ENCODE results near the gene PRKAR1B.
"Not testable (repeated sequence)": the region's sequence is repeated elsewhere in the genome, so short reads cannot be mapped to it uniquely, and the experiment has no call there.

The PRKAR1B gene

DNA sequence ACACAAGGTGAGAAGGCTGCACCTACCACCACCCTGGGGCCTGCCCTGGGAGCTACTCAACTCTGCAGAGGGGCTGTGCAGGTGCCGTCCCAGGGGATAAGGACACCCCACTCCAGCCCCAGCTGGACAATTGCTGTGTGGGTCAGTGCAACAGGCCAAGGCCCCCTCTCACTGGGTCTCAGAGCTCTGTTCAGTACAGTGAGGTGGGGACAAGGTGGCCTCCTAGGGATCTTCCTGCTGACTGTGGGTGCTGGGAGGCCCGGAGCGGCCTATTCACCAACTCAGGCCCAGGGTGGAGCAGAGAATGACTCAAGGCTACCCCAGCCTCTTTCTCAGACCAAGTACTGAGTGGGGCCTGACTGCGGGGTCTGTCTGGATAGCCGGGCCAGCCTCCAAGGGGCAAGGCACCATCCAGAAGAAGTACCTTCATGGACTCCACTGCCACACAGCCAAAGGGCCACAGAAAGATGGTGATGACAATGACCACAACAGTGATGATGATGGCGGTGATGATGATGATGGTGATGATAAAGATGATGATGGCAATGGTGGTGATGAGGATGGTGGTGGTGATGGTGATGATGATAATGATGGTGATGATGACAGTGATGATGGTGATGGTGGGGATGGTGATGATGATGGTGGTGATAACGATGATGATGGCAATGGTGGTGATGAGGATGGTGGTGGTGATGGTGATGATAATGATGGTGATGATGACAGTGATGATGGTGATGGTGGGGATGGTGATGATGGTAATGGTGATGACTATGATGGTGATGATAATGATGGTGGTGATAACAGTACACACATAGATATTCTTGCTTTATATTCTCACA lies 60.4 kb downstream of the PRKAR1B start:
- no peak for DNase-seq

DNA sequence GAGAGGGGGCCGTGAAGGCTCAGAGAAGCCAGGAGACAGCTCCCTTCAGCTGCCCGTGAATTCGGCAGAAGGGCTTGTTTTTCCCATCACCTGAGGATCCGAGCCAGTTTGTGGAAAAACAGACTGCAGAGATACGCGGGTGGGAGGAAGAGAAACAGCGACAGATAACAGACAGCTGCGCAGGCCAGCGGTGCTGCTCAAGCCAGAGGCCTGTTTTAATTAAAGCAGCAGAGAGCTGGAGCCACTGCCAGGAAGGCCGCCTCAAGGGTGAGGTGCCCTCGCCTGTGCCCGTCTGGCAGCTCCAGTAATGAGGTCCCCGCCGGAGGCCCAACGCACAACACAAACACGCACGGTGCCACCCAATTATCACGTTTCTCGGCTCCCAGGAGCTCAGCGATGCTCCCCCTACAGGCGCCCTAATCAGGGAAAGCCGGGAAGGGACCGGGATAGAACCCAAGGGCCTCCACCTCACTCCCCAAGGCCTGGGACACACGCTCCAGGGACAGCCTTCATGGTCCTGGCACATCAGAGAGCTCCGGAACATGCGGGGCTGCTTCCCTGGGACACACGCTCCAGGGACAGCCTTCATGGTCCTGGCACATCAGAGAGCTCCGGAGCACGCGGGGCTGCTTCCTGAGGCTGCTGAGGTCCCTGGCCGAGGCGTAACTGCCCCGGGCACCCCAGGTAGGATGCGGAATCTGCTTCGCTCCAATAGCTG lies 61.2 kb downstream of the PRKAR1B start:
- no peak for DNase-seq

DNA sequence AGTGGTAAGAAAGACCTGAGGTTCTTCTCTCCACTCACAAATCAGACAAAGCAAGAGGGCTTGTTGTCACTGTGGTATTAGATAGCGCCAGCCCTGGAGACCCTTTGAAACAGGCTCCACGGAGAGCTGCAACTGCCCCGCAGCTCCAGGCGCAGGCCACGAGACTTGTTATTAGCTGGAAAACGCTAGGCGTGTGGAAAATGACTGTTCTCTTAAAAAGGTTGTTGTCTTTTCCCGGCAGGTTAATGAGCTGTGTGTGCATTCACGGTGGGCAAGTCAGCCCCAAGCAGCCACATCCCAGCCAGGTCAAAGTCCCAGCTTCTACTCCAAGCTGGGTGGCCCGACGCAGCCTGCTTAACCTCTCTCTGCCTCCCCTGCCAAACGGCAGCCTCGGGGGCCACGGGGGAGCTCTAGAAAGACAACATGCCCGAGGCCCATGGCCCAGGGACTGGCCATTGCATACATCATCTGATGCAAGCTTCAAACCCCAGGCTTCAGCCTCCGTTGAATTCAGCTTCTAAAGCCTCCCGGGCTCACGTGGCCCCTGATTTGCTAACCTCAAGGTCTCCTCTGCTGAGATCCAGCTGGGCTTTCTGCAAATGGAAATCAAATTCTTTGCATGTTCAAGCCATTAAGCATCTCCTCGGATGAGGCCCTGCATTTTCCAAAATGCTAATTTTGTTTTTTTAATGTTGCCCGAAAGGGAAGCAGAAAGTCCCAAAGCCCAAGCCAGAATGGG lies 61.9 kb downstream of the PRKAR1B start:
- DNase-seq = no peak

DNA sequence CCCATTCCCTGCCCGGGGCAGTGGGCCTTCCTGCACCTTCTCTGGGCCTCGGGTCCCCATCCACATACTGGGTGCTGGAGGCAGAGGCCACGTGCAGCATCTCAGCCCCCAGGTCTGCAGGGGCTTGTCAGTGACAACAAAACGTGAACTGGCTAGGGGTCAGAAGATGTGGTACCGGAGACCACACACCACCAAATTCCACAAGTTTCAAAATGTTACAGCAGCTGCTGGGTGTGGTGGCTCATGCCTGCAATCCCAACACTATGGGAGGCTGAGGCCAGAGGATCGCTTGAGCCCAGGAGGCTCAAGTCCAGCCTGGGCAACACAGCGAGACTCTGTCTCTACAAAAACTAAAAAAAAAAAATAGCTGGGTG lies 62.7 kb downstream of the PRKAR1B start:
- DNase-seq = no peak

DNA sequence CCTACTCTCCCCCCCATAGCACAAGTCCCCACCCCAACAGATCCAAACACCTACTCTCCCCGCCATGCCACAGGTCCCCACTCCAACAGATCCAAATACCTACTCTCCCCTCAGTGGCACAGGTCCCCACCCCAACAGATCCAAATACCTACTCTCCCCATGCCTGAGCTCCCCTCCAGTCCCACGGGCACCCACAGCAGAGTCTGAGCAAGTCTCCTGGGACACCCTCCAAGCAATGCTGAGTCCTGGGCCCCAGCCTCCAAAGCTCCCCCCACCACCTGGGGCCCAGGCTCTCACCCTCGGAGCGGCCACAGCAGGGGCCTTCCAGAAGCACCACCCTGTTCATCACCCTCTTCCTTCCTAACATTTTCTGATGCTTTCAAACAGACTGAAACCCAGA lies 64.5 kb downstream of the PRKAR1B start:
- no peak for DNase-seq

DNA sequence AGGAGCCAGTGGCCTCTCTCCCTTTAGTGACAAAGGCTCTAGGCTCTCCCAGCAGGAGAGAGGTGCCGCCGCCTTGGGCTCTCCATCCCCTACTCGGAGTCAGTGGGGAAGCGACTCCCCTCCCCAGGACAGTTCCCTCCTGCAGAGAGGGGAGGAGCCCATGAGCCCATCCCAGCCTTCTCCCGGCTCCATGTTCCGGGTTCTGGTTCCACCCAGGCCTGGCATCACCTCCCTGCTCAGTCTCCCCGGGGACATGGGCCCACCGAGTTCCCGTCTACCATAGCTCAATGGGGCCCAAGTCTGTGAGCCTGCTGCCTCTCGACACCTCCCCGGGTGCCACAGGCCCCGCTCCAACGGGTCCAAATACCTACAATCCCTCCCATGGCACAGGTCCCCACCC lies 67.1 kb downstream of the PRKAR1B start:
- DNase-seq = no peak

DNA sequence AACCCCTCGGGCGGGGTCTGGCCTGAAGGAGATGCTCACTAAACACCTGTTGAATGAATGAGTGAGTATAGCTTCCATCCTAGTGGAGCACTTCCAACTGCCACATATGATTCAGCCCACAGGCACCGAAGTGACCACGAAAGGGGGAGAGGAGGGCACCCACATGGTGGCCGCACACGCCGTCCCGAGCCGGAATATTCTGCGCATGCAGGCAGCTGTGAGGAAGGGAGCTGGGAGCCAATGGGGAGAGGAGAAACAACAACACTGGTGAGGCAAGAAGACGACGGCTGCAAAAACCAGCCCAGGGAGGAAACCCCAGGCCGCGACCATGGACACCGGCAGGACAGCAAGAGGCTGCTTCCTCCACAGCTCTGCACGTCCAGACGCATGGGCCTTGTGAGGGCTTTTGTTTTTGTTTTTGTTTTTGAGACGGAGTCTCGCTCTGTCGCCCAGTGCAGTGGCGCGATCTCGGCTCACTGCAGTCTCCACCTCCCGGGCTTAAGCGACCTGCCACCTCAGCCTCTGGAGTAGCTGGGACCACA lies 67.7 kb downstream of the PRKAR1B start:
- DNase-seq = no peak

DNA sequence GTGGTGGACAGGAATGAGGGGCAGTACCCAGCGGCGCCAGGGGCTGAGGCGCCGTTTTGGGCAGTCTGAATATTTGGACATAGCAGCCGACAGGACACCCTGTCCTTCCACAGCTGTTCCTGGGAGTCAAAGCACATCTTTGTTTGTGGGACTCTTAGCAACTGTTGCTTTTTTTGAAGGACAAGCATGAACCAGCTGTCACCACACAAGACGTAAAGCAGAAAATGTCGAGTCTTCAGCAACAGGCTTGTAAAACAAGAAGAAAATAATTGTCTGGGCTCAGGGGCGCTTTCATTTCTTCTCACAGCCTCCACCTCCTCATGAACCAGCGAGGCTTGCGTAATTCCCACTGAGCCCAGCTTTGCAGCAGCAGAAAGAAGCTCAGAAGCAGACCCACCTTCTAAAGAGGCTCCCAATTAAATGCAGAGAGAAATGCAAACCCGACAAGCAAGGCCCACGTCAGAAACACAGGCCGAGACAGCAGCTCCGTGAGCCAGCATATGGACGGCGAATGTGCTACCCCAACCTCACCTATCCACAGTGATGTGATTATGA lies 69.4 kb downstream of the PRKAR1B start:
- no peak for DNase-seq

DNA sequence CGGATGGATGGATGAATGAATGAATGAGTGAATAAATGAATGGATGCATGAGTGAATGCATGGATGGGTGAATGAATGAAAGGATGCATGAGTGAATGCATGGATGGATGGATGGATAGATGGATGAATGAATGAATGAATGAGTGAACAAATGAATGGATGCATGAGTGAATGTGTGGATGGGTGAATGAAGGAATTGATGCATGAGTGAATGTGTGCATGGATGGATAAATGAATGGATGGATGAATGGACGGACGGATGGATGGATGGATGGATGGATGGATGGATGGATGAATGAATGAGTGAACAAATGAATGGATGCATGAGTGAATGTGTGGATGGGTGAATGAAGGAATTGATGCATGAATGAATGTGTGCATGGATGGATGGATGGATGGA lies 70.1 kb downstream of the PRKAR1B start:
- not testable (repeated sequence) for DNase-seq

DNA sequence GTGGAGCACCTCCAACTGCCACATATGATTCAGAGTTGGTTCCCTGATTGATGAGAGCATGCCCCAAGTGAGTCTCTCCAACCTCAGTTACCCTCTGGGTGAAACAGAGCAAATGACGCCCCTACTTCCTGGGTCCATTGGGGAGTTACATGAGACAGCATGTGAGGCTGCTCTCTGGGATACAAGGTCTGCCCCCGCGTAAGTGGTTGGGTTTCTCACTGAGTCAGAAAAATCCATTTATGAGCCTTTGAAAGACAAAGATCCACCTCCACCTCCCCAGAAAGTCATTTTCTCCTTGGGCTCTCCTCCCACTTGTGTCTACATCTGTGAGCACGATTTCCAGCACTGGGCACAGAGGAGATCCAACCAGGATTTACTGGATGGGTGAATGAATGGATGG lies 71.3 kb downstream of the PRKAR1B start:
- DNase-seq = no peak

DNA sequence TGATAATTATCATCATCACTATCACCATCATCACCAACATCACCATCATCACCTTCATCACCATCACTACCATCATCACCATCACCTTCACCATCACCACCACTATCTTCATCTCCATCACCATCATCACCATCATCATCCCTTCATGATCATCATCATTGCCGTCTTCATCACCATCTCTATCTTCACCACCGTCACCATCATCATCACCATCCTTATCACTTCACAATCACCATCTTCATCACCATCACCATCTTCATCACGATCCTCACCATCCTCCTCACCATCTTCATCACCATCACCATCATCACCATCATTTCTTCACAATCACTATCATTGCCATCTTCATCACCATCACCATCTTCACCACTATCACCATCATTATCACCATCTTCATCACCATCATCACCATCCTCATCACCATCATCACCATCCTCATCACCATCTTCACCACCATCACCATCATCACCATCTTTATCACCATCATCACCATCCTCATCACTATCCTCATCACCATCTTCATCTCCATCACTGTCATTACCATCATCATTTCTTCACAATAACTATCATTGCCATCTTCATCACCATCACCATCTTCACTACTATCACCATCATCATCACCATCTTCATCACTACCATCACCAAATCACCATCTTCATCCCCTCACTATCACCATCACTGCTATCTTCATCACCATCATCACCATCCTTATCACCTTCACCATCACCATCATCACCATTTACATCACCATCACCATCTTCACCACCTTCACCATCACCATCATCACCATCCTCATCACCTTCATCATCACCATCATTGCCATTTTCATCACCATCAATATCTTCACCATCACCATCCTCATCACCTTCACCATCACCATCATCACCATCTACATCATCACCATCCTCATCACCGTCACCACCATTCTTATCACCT lies 73.0 kb downstream of the PRKAR1B start:
- no peak for DNase-seq

DNA sequence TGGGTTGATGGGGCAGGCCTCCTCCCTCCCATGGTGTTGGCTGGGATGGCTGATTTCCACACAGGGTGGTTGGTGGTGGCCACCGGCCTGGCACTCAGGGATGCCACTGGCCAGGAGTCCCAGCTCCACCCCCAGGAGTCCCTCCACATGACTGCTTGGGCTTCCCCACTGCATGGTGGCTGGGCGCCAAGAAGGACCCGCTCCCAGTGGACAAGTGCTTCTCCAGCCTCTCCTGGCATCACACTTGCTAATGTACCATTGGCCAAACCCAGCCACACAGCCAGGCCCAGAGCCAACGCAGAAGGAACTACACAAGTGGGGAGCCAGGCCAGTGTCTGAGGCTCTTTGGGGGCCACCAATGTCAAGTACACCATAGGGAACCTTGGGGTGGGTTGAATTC lies 74.2 kb downstream of the PRKAR1B start:
- DNase-seq = no peak

DNA sequence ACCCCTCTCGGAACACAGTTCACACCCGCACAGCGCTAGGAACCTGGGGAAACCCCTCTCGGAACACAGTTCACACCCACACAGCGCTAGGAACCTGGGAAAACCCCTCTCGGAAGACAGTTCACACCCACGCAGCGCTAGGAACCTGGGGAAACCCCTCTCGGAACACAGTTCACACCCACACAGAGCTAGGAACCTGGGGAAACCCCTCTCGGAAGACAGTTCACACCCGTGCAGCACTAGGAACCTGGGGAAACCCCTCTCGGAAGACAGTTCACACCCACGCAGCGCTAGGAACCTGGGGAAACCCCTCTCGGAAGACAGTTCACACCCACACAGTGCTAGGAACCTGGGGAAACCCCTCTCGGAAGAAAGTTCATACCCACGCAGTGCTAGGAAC lies 74.9 kb downstream of the PRKAR1B start:
- not testable (repeated sequence) for DNase-seq

DNA sequence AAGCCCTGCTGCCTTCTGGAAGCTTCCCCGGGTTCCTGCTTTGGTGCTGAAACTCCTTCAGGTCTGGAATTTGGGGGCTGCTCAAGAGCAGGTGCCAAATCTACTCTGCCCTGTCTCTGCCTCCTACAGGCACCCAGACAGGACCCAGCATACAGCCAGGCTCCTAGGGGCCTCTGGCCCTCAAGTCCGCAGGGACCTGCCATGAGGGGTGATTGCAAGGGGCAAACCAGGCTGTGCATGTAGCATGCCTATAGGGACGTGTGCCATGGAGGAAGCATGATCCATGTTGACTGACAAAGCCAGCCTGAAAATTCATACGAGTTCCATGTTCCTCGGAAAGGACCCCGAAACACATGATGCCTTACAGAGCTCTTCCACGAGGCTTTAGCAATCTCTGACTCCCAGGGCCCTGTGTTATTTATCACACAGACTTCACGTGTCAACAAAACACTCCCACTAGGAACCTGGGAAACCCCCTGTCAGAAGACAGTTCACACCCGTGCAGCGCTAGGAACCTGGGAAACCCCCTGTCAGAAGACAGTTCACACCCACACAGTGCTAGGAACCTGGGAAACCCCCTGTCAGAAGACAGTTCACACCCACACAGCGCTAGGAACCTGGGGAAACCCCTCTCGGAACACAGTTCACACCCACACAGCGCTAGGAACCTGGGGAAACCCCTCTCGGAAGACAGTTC lies 75.9 kb downstream of the PRKAR1B start:
- DNase-seq = no peak

DNA sequence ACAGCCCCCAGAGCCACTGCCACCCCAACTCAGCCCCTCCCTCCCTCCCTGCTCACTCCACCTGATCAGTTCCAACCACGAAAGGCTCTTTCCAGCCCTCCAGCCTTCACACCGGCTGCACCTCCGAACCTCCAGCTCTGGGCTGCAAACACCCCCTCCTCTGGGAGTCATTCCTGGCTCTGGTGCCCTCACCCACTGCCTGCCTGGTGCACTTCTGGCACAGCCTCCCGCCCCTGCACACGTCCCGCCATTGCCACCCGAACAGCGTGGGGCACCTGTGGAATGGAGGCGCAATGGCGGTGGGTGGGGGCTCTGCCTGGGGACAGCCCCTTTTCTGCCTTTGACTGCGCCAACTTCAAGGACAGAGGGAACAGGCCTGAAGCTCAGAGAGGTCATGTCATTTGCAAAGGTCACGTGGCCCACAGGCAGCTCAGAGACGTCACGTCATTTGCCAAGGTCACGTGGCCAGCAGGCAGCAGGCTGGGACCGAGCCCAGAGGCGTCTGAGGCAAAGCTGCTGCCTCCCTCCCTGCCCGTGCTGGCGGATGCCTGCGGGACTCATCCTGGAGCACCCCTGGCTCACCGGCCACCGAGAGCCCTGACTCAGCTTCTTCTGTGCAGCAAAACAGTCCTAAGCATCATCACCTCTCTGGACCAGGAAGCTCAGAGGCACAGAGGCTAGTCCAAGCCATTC lies 76.6 kb downstream of the PRKAR1B start:
- DNase-seq = no peak

DNA sequence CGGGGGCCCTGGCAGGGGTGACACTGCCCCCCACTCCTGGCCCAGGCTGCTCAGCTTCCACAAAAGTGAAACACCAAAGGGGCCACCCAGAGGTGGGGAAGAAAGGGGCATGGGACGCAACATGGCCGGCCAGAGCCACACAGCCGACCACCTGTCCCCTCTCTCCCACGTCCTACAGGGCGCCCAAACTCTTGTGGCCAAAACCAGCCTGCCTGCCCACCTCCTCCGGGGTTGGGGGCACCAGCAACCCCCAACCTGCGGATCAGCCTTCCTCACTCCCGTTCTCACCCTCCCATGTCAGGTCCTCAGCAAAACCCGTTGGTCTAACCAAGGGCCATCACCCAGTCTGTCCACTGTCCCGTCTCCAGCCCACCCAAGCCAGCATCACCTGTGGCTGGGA lies 80.1 kb downstream of the PRKAR1B start:
- DNase-seq = no peak

DNA sequence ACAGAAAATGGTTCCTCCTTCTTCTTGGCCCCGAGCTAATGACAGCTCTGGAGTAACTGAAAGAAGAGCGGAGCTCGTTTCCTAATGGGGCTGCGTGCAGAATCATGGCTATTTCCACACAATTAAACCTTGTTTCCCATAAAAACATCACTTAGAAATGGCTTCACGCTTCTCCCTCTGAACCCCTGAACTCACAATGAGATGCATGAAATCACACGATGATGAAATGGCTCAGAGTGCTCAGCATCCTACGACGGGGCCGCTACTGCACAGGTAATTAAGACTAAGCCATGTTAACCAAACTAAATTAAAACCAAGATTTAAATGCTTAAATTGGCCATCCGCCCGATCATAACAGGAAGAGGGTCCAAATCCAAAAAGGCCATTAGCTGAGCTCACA lies 80.6 kb downstream of the PRKAR1B start:
- no peak for DNase-seq

DNA sequence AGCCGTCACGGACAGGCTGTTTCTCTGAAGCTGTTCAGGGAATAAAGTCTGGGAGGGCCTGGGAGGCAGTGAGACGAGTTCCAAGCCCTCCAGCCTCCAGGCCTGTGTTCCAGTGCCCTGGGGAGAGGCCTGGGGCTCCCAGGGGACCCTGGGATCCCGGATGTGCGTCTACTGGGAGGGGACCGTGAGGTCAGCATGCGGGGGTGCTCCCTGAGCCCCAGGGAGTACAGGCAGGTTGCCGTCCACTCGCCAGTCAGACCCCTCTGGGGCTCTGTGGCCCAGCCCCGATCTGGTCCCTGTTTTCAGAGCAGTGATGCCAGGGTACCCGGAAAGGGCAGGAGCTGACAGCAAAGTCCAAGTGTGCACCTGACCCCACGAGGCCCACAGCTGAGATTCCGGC lies 81.5 kb downstream of the PRKAR1B start:
- no peak for DNase-seq

DNA sequence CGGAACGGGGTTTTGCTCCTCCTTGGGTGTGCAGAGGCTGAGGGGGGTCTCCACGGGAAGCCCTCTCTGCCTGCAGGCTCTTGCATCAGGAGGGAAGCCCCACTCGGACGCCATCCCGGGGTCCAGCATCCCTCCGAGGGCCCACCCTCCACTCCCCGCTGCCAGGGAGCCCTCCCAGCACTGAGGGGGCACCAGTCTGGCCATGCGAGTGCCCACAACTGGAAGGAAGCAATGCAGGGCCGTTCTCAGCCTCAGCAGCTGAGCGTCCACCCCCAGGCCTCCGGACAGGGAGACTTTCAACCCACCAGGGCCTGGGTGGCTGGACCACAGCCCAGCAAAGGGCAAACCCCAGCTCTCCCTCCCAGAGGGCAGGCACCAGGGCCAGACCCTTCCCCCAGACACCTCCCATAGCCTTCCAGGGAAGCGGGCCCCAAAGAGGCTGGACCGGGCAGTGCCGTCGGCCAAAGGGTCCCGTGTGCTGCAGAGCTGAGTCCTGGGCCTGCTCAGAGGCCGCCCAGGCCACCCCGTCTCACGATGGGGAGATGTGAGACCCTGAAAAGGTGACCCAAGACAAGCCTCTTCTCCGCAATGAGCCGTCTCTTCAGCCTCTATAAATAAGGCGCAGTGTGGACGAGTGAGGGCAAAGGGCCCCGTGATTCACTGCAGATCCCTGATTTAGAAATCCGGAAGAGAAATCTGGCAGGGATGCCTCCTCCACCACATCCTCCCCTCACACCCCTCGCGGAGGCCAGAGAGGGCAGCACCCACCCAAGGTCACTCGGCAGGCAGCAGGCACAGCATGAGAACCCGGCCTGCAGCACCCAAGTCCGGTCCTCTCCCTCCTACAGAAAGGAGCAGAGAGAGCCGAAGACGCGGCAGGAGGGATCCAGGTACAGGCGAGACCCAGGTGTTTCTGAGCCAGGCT lies 82.4 kb downstream of the PRKAR1B start:
- DNase-seq = no peak

DNA sequence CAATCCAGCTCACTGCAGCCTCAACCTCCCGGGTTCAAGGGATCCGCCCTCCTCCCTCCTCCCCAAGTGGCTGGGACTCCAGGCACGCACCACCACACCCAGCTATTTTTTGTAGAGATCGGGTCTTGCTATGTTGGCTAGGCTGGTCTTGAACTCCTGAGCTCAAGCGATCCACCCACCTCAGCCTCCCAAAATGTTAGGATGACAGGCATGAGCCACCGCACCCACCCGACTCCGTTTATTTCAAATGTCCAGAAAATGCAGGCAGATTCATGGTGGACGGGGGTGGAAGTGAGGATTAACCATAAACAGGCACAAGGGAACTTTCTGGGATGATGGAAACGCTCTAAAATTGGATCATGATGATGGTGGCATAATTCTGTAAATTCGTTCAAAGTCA lies 85.1 kb downstream of the PRKAR1B start:
- no peak for DNase-seq
